ENCODE data around the gene SH3D21.

The SH3D21 gene

GRCh38 chr1:36303650-36304360 lies 2.4 kb upstream of the SH3D21 start:
- DNase-seq (ENCODE audit: low read depth in 2 of 2), result no peak

DNA sequence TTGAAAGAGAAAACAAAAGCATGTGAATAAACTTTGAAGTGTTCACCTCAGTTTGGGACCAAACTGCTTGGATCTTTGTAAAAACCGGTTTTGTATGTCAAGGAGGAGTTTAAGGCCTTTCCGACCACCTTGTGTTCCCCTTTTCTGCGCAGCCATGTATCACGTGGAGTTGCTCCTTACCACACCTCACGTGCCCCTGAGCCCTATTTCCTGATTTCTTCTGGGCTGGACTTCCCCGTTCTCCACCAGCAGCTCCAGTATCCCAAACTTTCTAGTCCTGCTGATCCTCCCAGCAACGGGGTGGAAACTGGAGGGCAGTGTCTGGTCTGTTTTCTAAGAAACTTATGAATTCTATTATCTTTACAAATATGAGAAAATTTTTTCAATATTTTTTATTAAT lies 1.6 kb upstream of the SH3D21 start:
- DNase-seq (ENCODE audit: low read depth in 2 of 2), result no peak

- DNase-seq (ENCODE audit: low read depth in 2 of 2), result no peak
Measured at GRCh38 chr1:36304970-36305914, 926 bp upstream of the SH3D21 start.

GRCh38 chr1:36305915-36306209 lies 306 bp upstream of the SH3D21 start:
- no peak for DNase-seq (ENCODE audit: low read depth in 2 of 2)

DNA sequence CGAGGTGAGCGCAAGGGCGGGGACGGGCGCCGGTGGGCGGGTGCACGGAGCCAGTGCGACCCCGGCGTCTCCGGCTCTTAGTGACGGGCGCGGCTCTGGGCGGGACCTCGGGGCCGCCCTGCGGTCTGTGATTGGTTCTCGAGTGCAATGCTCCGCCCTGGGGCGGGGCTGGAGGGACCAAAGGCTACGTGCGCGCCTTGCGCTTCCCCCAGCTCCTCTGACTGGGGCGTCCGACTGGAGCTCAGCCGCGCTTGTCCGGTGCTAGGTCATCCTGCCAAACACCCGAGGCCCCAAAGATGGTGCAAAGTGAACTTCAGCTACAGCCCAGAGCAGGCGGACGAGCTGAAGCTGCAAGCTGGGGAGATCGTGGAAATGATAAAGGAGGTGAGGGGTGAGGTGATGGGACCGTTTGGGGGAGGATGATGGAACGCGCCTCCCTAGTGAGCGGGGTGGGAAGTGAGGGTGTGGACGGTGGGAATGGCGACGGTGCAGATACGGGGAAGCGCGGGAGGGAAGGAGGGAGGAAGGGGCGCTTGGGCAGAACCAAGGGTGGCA lies 811 bp downstream of the SH3D21 start:
- DNase-seq (ENCODE audit: low read depth in 2 of 2), result peak; percentile 81

DNA sequence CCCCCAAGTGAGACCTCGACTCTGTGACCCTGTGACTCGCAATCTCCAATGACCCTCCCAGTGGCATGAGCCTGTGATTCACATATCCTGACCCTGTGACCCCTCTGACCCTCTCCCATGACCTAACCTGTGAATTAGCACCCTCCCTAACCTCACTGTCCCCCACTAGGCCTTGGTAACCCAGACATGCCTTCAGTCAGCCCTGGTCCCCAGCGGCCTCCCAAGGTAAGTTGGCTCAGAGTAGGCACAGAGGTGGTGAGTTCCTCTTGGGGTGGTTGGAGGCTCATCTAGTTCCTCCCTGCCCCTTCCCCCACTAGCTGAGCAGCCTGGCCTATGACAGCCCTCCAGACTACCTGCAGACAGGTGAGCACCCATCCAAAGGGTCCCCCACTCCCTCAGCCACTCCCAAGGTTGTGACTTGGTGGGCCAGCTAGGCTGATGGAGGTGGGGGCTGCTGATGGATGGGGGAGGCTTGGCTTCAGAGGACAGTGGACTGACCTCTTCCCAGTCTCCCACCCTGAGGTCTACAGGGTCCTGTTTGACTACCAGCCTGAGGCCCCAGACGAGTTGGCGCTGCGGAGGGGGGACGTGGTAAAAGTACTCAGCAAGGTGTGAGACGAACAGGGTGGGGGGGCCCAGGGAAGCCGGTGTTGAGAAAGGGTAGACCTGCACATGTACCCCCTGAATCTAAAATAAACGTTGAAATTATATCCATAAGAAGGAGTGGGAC lies 1.6 kb downstream of the SH3D21 start:
- DNase-seq (ENCODE audit: low read depth in 2 of 2), result no peak

GRCh38 chr1:36309397-36309796 lies 3.2 kb downstream of the SH3D21 start:
- DNase-seq (ENCODE audit: low read depth in 2 of 2), result no peak

- no peak for DNase-seq (ENCODE audit: low read depth in 2 of 2)
Measured at GRCh38 chr1:36320291-36320761, 14.2 kb downstream of the SH3D21 start.

GRCh38 chr1:36320767-36321118 lies 14.6 kb downstream of the SH3D21 start:
- no peak for DNase-seq (ENCODE audit: low read depth in 2 of 2)

DNA sequence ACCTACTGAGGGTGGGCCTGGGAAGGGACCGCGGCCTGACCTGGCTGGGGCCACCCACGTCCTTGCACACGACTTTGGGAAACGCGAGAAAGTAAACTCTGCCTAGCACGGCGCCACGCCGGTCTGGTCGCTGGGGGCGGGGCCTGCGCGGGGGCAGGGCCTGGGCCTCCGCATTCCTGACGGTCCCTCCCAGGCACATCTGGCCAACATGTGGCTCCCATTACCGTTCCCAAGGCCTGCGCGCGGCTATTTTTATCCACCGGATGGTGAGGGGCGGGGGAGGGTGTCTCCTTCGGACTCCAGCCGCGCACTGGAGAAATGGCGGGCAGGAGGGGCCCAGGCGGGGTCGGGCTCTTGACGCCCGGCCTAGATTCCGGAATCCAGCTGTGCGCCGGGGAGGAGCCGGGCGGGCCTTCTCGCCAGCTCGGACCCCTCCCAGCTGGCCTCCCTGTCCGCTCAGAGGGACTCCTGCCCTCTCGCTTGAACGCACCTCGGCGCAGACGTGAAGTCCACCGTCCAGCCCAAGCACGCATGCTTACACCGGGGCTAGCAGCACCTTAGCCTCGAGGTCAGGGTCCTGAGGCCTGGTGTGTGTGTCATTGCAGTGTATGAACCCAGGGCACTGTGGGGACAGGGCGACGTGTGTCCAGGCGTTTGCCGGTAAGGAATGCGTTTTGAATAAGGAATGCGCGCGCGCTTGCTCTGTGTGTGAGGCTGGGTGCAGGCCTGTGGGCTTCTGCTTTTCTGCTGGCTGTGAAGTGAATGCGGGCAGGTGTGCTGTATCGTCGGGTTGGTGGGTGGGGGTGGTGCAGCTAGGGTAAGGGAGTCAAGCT lies 15.2 kb downstream of the SH3D21 start:
- DNase-seq (ENCODE audit: low read depth in 2 of 2), result no peak

GRCh38 chr1:36322041-36322785 lies 16.0 kb downstream of the SH3D21 start:
- no peak for DNase-seq (ENCODE audit: low read depth in 2 of 2)

- no peak for DNase-seq (ENCODE audit: low read depth in 2 of 2)
Measured at GRCh38 chr1:36322786-36323635, 16.8 kb downstream of the SH3D21 start.

GRCh38 chr1:36323636-36324352 lies 17.6 kb downstream of the SH3D21 start, which contains the start of gene EVA1B:
Gene EVA1B, minus strand, starts transcription at chr1:36323645. Its CDS starts 608 bp downstream, at chr1:36323037.
- no peak for DNase-seq (ENCODE audit: low read depth in 2 of 2)

DNA sequence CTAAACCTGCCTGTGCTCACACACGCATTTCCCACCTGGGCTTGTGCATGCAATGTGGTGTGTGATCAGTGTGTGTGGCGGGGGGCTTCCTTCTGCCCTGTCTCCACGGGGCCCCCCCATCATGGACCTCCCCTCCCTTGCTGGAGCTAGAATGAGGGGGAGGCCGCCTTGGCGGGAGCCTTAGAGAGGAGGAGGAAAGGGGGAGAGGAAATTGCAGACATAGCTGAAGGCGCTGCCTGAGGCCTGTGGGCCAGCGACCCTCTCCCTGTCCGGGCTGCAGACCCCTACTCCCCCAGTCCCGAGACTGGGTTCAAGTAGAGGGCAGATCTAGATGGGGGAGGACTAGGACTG lies 18.2 kb downstream of the SH3D21 start:
- DNase-seq (ENCODE audit: low read depth in 2 of 2), result no peak

GRCh38 chr1:36326499-36326898 lies 20.3 kb downstream of the SH3D21 start:
- DNase-seq (ENCODE audit: low read depth in 2 of 2), result no peak

GRCh38 chr1:36327421-36328087 lies 21.4 kb downstream of the SH3D21 start:
- DNase-seq (ENCODE audit: low read depth in 2 of 2), result no peak

GRCh38 chr1:36328088-36328480 lies 21.9 kb downstream of the SH3D21 start:
- no peak for DNase-seq (ENCODE audit: low read depth in 2 of 2)

GRCh38 chr1:36328713-36329112 lies 22.5 kb downstream of the SH3D21 start:
- no peak for DNase-seq (ENCODE audit: low read depth in 2 of 2)

Measured in stimulated activated CD8-positive, alpha-beta memory T cell treated with anti-CD3 and anti-CD28 coated beads, Interleukin-15, amount 100 ng/mL, for 4 hours (primary cell).